Esophagus squamous epithelium (tissue), 4 donors: ENCODE measurements around the gene PTER.

Source experiments
- CTCF ChIP-seq, 6 experiments: fragments of 450-650 bp in 4 of 6; fragments of 200-600 bp in 2 of 6; sonication (generic) in 2 of 6; IDR thresholded peaks; one replicate each; pipeline ENCODE4 v1.5.1; 2016 to 2019; ENCODE audit warnings: antibody characterized with exemption in 6 of 6, mild to moderate bottlenecking in 4 of 6, moderate library complexity in 4 of 6
- POLR2A ChIP-seq, 4 donors: fragments of 450-650 bp; IDR thresholded peaks; one replicate each; pipeline ENCODE4 v1.6.1; 2017; ENCODE audit warnings: antibody characterized with exemption in 4 of 4, mild to moderate bottlenecking in 4 of 4, moderate library complexity in 3 of 4

GRCh38 chr10:16505161-16505560 is 68.4 kb downstream of the PTER start:
- TF ChIP-seq CTCF (IDR thresholded peaks at IDR 0.05) (no peak), POLR2A (IDR thresholded peaks at IDR 0.05) (no peak)
